GM21423 (cell line): ENCODE measurements around the gene CDV3.
"Not testable (repeated sequence)": the region's sequence is repeated elsewhere in the genome, so short reads cannot be mapped to it uniquely, and the experiment has no call there.

Source experiments
- ATAC-seq: cut with Tn5 transposase; IDR thresholded peaks from one replicate; pipeline ENCODE4 v1.9.1; 2021; ENCODE audit warnings: mild to moderate bottlenecking, moderate library complexity; ENCODE audit not compliant: unreplicated experiment

Gene CDV3

GRCh38 chr3:133573629-133574194 is at the start of gene CDV3:
Gene CDV3 (plus strand): TSS chr3:133573686. CDS start chr3:133574045, 359 bp downstream.
- ATAC-seq: peak; percentile 19

- ATAC-seq: not testable (repeated sequence)
Measured at GRCh38 chr3:133523758-133524157, 49.7 kb upstream of the CDV3 start.

GRCh38 chr3:133525435-133525834 is 48.1 kb upstream of the CDV3 start:
- no peak for ATAC-seq

GRCh38 chr3:133527081-133527715 is 46.3 kb upstream of the CDV3 start:
- ATAC-seq: no peak

- no peak for ATAC-seq
Measured at GRCh38 chr3:133529809-133530208, 43.7 kb upstream of the CDV3 start.

- ATAC-seq: no peak
Measured at GRCh38 chr3:133531981-133532380, 41.5 kb upstream of the CDV3 start.

GRCh38 chr3:133532951-133533350 is 40.5 kb upstream of the CDV3 start:
- ATAC-seq: no peak

GRCh38 chr3:133535971-133536881 is 37.3 kb upstream of the CDV3 start:
- no peak for ATAC-seq

GRCh38 chr3:133537131-133537530 is 36.4 kb upstream of the CDV3 start:
- ATAC-seq: not testable (repeated sequence)

GRCh38 chr3:133538154-133538553 is 35.3 kb upstream of the CDV3 start:
- no peak for ATAC-seq

GRCh38 chr3:133540896-133541674 is 32.4 kb upstream of the CDV3 start:
- ATAC-seq: no peak

GRCh38 chr3:133542871-133543270 is 30.6 kb upstream of the CDV3 start:
- ATAC-seq: no peak

- not testable (repeated sequence) for ATAC-seq
Measured at GRCh38 chr3:133544983-133545382, 28.5 kb upstream of the CDV3 start.

- no peak for ATAC-seq
Measured at GRCh38 chr3:133547432-133548041, 25.9 kb upstream of the CDV3 start.

- ATAC-seq: no peak
Measured at GRCh38 chr3:133548090-133548489, 25.4 kb upstream of the CDV3 start.

GRCh38 chr3:133549565-133549964 is 23.9 kb upstream of the CDV3 start:
- no peak for ATAC-seq

GRCh38 chr3:133551589-133551988 is 21.9 kb upstream of the CDV3 start:
- not testable (repeated sequence) for ATAC-seq

GRCh38 chr3:133561679-133562078 is 11.8 kb upstream of the CDV3 start:
- no peak for ATAC-seq

GRCh38 chr3:133562376-133562775 is 11.1 kb upstream of the CDV3 start:
- ATAC-seq: no peak

- no peak for ATAC-seq
Measured at GRCh38 chr3:133563186-133563591, 10.3 kb upstream of the CDV3 start.

GRCh38 chr3:133563816-133564215 is 9.7 kb upstream of the CDV3 start:
- ATAC-seq: no peak
